Measurements from ENCODE around the gene RIMKLB. TPM values are rescaled to one million over a fixed set of nuclear protein-coding genes. Genes with fewer than 3 reads are reported as not detected.
A peak's percentile ranks its signal among the peaks of the same experiment; 100 is the strongest.

RIMKLB gene
- total RNA-seq, 4 donors from 2014 or later = 11.8 to 29.6 (median 14.4) TPM

DNA sequence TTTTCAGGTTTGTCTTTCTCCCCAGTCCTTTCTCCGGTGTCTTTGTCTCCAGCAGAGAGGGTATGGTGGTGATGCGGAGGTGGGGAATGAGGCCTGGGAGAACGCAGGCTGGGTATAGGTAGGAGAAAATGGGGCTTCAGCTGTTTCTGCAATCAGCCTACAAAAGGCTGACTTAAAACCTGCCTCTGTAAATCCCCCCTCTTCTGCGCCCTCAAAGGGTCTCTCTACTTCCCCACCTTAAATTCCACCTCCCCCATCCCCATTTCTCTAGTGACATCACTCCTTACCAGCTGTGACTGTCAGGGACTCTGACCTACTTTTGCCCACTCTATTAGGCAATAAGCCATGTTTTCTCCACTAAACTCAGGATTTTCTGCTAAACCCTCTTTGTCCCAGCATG is 8.1 kb upstream of the RIMKLB start:
- peaks cover 13% of the 10 kb centered on the region for H3K4me1 ChIP-seq
- no peak for TF ChIP-seq CTCF (IDR thresholded peaks at IDR 0.05)
- TF ChIP-seq EP300 (IDR thresholded peaks at IDR 0.05) = no peak
- TF ChIP-seq POLR2A (IDR thresholded peaks at IDR 0.05) = no peak
- no peak for TF ChIP-seq POLR2AphosphoS5 (IDR thresholded peaks at IDR 0.05)
- no peak for DNase-seq (ENCODE audit: low spot score in 2 of 2)
- no peaks in the 10 kb centered on the region for H3K9me3 ChIP-seq
- no peaks in the 10 kb centered on the region for H3K27me3 ChIP-seq
- 93% methylated on average over 4 of the region's 4 CpGs for WGBS
- H3K4me3 ChIP-seq = no peak overlapping the region
- H3K36me3 ChIP-seq = no peaks in the 10 kb centered on the region
- no peak overlapping the region for H3K27ac ChIP-seq

DNA sequence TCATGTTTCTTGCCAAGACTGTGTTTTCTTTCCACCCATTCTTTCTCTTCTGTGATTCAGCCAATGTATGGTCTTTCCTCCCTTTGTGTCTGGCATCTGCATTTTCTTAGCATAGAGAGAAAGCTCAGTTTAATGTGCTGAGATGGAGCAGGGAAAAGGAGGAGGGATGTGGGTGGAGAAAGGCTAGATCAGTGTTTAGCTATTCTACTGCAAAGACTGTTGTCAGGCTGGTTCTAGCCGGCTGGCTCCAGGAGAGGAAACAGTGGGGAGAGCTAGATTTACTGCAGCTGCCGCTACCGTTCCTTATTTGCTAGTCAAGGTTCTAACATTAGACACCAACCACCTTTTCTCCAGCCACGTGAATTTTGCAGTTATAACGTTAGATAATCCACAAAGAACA is 5.2 kb upstream of the RIMKLB start:
- H3K27me3 ChIP-seq = no peaks in the 10 kb centered on the region
- H3K36me3 ChIP-seq = no peaks in the 10 kb centered on the region
- no peak overlapping the region for H3K4me3 ChIP-seq
- H3K4me1 ChIP-seq = peaks cover 15% of the 10 kb centered on the region
- TF ChIP-seq POLR2AphosphoS5 (IDR thresholded peaks at IDR 0.05) = no peak
- TF ChIP-seq EP300 (IDR thresholded peaks at IDR 0.05) = no peak
- no peak for TF ChIP-seq POLR2A (IDR thresholded peaks at IDR 0.05)
- TF ChIP-seq CTCF (IDR thresholded peaks at IDR 0.05) = no peak
- no peaks in the 10 kb centered on the region for H3K9me3 ChIP-seq
- WGBS = 11% methylated on average over 5 of the region's 5 CpGs
- no peak overlapping the region for H3K27ac ChIP-seq
- no peak for DNase-seq (ENCODE audit: low spot score in 2 of 2)

- Histone ChIP-seq H3K36me3 (no peaks in the 10 kb centered on the region), H3K4me3 (no peak overlapping the region), H3K27ac (no peak overlapping the region), H3K9me3 (no peaks in the 10 kb centered on the region), H3K27me3 (no peaks in the 10 kb centered on the region), H3K4me1 (peaks cover 22% of the 10 kb centered on the region)
- WGBS = 86% methylated on average over 10 of the region's 10 CpGs
- TF ChIP-seq CTCF (IDR thresholded peaks at IDR 0.05) = no peak
- no peak for TF ChIP-seq POLR2AphosphoS5 (IDR thresholded peaks at IDR 0.05)
- TF ChIP-seq EP300 (IDR thresholded peaks at IDR 0.05) = no peak
- no peak for TF ChIP-seq POLR2A (IDR thresholded peaks at IDR 0.05)
- no peak for DNase-seq (ENCODE audit: low spot score in 2 of 2)
Observed at GRCh38 chr12:8695116-8695515, 2.7 kb upstream of the RIMKLB start.

- Histone ChIP-seq H3K9me3 (no peaks in the 10 kb centered on the region), H3K27me3 (no peaks in the 10 kb centered on the region), H3K36me3 (no peaks in the 10 kb centered on the region), H3K4me1 (peaks cover 33% of the 10 kb centered on the region), H3K4me3 (peak overlapping the region; percentile 99), H3K27ac (peak overlapping the region; percentile 94)
- DNase-seq (ENCODE audit: low spot score in 2 of 2) = no peak
- TF ChIP-seq EP300 (IDR thresholded peaks at IDR 0.05) = no peak
- no peak for TF ChIP-seq CTCF (IDR thresholded peaks at IDR 0.05)
- no peak for TF ChIP-seq POLR2AphosphoS5 (IDR thresholded peaks at IDR 0.05)
- TF ChIP-seq POLR2A (IDR thresholded peaks at IDR 0.05) = no peak
- 22% methylated on average over 6 of the region's 6 CpGs for WGBS
Observed at GRCh38 chr12:8696442-8697090, 1.2 kb upstream of the RIMKLB start.

GRCh38 chr12:8697120-8697475 is 693 bp upstream of the RIMKLB start:
- Histone ChIP-seq H3K4me3 (peak overlapping the region; percentile 99), H3K27me3 (no peaks in the 10 kb centered on the region), H3K9me3 (no peaks in the 10 kb centered on the region), H3K4me1 (peaks cover 36% of the 10 kb centered on the region), H3K27ac (peak overlapping the region; percentile 94), H3K36me3 (no peaks in the 10 kb centered on the region)
- WGBS = 0% methylated on average over 21 of the region's 21 CpGs
- no peak for DNase-seq (ENCODE audit: low spot score in 2 of 2)
- no peak for TF ChIP-seq CTCF (IDR thresholded peaks at IDR 0.05)
- TF ChIP-seq EP300 (IDR thresholded peaks at IDR 0.05) = no peak
- TF ChIP-seq POLR2AphosphoS5 (IDR thresholded peaks at IDR 0.05) = peak in 1 of 3 donors; percentile 7
- no peak for TF ChIP-seq POLR2A (IDR thresholded peaks at IDR 0.05)
